KG1 (cell line): ENCODE measurements around the gene BCL2.

Experiments used
- DNase-seq: peaks from one replicate; lab custom pipeline; 2025; lab: John Stamatoyannopoulos, UW

The BCL2 gene

DNA sequence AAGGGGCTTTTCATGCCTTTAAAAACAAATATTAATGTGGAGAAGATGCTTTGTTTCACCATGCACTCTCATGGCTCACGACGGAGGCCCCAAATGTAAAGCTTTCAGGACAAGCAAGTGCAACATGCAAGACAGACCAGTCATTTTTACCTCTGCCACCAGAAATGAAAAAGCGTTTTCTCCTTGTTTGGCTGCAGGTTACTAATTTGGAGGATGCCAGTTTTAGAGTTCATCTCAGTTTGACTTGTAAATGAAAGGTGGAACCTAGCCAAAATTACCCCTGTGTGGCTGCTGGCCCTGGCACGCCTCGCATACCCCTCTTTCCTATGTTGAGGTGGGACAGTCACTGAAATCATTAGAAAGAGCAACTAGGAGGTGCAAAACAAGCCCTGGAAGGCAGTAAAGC lies 138.6 kb downstream of the BCL2 start:
- no peak for DNase-seq

DNA sequence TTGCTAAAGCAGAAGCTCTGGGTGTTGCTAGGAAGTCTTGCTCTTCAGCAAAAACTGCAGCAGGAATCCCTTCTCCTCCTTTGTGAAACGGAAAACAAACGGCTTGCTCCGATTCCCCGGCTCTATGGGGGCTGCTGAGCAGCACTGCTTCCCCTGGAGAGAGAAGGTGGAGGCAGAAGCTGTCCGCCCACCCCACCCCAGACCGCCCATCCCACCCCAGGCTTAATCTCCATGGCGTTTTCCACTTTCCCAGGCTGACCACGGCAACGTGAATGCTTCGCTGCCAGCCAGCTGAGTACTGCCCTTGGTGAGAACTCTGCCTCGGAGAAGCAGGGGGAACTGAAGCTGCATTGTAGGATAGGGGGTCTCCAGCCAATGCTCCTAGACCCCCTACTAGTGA lies 139.2 kb downstream of the BCL2 start:
- no peak for DNase-seq

DNA sequence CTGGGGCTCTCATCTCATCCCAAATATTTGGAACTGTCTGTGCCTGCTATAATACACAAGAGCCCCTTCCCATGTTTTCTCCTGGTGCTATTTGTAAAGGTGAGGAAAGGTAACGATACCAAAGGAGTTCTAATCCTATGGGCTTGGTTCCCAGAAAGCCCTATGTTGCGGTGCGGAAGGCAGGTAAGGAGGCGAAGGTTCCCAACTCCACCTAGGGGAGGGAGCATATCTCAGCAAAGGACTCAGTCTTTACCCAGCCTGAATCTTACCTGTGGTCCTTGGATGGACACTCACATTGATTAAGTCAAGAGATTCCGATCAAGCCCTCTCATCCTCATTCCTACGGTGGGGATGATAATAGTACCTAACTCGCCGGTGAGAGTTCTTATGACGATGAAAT lies 140.1 kb downstream of the BCL2 start:
- no peak for DNase-seq

DNA sequence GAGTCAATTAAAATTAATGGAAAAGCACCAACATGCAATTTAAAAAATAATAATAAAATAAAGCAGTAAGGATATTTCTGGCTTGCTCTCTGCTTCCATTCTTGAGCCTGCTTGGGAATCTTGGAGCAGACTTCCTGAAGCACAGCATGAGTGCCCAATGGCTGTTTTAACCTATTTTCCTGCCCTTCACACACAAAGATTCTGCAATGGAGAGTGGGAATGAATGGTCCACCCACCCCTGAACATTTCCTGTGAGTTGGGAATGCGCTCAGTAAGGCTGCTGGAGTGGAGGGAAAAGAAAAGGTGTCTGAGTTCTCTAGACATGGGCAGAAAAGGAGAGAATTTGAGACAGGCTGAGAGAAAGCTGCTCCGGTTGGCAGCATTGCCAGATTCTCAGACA lies 140.6 kb downstream of the BCL2 start:
- DNase-seq: no peak

DNA sequence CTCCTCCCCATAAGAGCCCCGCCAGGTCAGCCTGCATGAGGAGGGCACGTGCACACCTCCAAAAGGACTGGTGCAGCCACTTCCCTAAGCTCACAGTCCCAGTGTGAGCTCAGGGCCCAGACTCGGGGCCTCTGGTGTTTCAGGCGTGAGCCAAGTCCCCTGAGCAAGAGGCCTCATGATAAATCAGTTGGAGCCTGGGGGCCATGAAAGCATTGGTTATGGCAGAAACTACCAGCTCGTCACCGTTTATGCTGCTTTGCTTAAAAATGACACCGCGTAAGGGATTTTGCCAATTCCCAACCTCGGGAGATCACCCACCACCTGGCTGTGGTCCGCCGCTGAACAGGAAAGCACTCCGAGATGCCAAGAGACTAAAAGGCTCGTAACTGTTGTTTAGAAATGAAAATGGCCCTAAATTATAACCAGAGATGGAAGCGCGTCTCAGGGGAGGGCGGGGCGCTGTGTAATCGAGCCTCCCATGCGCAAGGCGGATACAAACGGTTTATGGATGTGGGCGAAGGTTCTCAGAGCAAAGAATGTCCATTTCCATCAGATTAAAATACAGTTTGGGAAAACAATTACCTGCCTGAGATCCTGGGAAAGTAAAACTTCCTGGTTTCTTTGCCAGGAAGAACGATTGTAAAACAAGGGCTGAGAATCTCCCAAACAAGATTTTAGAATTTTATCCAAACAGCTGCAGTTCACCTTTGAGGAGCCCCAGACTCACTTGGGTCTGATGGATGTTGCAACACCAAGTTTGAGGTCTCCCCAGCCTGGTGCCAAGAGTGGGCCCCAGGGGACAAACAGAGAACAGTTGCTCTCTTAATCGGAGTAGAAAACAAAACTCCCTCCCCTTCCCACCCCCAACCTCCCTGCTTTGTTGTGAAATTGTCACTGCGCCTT lies 141.4 kb downstream of the BCL2 start:
- no peak for DNase-seq

DNA sequence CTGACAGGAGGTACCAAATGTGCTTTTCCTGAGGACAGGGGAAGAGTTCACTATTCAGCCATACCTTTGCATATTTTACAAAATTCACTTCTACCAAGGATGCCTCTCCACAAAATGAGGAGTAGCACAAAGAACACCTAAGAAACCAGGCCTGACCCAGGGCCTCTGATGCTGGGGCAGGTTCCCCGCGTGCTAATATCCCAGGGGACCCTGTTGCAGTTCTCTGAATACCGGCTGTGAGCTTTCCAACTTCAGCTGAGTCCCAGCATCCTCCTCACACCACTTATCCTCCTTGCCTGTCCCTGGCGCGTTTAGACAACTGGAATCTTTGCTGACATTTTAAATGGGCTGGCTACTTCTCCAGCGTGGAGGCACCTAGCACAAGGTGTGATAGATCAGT lies 142.3 kb downstream of the BCL2 start:
- DNase-seq: no peak

DNA sequence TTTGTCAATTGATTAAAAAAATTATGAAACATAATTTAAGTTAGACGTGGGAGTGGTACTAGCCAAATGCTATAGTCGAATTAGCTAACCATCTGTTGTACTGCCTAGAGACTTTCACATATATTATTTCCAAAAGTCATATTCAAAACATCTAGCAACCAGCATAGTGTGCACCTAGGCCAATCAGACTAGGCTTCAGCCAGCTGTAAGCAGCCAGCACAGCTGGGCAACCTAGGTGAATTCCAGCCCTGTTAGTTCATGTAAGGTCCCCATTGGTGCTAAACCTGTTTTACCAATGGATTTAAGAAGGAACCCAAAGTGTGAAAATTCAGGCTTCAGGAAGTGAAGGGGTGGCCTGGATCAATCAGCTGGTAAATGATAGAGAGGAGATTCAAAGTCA lies 144.3 kb downstream of the BCL2 start:
- DNase-seq: no peak

DNA sequence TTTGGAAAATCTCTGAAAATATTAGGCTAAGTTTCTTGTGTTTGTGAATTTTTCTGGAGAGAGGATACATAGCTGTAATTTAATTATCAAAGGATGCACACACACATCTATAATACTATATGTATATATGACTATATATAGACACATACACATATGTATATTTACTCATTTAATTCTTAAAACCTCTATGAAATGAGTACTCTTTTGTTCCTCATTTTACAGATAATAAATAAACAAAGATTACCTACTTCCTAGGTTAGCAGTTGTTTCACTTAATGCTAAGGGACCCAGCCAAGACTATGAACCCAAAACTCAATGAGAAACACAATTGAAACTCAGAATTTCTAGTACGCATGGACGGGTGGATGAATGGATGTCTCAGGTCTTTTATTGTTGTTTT lies 145.6 kb downstream of the BCL2 start:
- no peak for DNase-seq

DNA sequence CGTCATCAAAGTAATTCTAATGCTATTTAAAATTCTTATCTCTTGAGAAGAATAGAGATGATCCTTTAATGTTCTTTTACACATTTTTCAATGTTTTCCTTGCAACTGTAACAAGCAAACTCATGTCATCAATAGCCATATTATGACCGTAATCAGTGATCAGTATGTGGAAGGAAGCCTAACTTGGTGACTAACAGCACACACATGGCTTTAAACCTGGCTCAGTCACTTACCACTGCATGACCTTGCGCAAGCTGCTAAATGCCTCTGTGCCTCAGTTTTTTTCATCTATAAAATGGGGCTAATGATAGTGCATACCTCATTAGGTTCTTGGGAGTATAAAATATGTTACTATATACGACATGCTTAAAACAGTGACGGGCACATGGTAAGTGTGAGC lies 149.7 kb downstream of the BCL2 start:
- DNase-seq: no peak

DNA sequence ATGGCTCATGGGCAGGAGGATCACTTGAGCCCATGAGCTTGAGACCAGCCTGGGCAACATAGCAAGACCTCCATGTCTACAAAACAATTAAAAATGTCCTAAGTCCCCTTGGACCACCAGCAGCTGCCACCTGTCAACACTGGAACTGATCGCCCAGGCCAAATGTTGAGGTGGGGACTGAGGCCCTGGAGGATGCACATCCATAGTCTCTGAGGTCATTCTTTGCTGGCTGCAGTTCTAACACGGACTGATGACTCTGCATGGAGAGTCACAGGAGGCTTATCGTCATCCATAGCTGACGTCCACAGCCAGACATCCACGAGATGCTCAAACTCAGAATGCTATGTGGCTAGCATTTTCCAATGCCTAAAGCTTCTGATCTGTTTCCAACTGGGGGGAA lies 151.3 kb downstream of the BCL2 start:
- no peak for DNase-seq

DNA sequence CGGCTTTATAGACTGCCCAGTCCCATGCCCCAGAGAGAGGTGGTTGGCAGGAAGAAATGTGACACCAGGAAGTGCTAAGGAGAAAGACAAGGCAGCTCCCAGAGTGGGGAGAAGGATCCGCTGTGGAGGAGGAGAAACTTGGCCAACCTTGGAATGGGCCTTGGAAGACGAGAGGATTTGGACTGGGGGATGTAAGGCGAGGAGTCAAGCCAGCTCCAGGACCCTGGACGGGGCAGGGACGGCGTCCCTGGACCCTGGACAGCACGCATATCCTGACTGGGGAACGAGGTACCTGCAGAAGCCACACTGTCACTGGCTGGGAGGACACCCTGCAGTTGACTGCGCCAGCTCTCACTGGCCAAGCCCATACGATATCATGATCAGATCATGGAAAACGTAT lies 153.4 kb downstream of the BCL2 start:
- DNase-seq: no peak

DNA sequence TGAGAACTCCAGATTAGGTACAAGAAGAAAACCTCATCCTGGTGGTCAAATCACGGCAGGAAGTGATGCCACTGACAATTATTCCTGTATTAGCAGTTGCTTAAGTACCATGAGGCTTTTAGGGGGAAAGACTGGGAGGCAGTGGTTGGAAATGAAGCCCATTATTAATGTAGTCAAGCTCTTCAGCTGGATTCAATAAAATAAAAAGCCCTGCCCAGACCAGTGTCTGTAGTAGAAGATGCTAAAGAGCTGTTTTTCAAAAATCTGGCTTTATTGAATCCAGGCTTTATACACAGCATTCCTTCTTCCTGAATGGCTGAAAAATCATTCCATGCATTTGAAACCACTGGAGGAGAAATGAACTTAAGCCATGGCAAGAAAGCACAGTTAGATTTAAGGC lies 155.2 kb downstream of the BCL2 start:
- no peak for DNase-seq

DNA sequence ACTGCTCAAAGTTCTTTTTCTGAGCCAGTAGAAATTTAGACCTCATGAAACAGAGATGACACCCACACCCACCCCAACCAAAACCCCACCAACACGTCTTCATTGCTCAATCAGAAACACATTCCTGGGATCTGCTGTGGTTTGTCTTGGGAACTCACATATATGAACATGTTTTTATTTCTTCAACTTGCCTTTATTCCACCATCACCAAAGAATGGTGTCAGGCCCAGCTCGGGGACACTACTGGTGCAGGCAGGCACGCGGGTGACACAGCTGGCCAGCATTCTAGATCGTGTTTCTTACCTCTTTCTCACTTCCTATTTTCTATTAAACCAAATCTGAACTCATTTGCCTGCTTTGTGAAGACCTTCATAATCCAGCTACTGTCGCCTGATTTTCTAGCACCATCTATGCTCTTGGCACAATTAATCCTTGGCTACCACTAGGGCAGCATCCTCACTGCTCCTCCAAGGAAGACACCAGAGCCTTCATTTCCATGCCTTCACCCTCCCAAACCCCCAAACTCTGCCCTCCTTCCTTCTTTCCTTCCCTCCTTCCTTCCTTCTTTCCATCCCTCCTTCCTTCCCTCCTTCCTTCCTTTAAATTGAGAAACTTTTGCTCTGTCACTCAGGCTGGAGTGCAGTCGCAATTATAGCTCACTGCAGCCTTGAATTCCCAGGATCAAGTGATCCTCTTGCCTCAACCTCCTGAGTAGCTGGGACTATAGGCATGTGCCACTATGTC lies 157.1 kb downstream of the BCL2 start:
- no peak for DNase-seq

DNA sequence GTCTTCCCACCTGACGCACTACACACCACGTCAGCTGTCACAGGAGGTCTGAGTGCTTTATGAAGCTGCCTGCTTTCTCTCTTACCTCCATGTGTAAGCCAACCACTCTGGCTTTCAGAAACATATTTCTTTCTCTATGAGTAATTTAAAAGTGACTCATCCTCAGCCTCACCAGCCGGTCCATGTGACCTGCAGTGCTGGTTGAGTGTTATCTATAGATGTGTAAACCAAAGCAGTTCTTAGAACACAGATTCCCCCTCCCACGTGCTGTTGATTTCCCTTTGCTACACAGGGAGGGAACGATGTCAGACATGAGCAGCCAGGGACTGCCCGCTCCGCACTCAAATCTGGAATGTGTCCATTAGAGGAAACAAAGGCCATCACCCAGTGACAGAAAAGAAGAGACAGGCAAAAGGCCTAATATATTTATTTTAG lies 157.8 kb downstream of the BCL2 start:
- no peak for DNase-seq

DNA sequence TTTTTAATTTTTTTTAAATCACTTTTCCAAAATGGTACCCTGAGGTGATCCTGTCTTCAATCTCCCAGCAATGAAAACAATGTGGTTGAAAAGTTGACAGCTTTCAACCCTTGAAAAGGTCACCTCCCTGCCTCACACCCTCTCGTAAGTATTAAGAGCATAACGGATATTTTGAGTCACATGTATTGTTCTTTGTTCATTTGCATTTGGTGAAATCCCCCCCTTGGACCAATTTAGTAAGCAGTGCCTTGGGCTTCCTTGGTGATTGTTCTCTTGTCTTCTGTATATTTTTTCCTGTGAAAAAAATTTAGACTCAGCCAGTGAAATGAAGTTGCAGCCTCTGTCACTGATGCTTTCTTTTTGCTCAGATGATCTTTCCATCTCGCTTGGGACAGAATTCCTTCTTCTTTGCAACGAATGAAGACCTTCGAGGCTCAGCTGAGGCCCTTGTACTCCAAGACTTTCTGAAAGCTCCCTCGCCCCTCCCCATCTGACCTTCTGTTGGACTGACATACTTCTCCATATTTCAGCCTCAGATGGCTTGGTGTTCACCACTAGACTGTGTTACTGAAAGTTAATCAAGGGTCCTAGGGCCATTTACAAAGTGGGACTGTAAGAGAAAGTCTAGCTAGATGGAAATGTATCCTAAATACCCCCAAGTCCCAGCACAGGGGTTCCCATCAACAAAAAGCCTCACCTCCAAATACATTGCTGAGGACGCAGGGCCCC lies 158.4 kb downstream of the BCL2 start:
- DNase-seq: no peak

DNA sequence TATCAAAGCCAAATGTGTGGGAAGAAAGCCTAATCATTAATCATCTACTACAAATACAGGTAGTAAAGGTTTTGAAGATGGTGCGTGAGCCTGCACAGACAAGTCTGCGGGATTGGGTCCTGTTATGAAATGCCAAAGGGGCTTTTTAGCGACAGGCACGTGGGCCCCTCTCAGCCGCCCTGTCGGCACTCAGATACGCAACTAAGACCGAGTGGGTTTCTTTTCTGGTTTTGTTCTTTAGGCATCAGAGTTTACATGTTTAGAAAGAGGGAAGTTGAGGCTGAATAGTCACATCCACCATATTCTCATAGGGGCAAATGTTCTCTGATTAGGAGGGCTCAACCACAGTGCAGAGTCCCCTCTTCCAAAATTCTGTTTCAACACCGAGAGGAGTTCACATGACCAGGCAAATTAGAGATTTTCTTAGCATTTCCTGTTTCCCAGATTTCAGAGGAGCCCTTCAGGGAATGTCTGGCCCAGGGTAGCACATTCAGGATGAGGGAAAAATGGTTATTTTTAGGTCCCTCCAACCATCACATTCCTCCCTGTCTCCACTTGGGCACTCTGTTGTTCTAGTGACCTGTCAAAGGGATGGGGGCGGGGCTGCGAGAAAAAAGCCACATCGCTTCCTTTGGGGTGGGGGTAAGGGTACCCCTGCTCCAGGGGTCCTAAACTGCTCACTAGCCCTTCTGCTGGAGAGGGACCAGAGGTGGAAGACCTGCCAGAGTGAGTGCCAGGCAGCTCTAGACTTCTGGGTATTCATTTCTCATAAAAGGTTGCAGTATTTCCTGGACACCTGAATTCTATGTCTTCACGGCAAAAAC lies 159.2 kb downstream of the BCL2 start:
- DNase-seq: no peak

DNA sequence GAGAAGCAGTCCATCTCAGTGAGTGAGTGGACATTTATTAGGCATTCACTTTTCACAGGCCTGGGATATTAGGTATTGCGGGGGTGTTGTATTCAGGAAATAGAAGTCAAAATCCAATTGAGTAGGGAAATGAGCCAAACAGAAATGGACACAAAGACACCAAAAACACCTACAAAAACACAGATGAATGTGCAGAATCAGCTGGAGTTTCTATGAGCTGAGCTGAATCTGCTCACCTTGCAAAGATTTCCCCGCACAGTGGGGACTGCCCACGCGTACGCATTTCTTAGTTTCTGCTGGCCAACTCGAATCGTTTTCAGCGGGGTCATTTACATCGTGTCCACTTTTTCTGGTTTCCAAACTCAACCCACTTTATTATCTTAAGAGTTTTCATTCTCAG lies 160.0 kb downstream of the BCL2 start:
- DNase-seq: no peak

DNA sequence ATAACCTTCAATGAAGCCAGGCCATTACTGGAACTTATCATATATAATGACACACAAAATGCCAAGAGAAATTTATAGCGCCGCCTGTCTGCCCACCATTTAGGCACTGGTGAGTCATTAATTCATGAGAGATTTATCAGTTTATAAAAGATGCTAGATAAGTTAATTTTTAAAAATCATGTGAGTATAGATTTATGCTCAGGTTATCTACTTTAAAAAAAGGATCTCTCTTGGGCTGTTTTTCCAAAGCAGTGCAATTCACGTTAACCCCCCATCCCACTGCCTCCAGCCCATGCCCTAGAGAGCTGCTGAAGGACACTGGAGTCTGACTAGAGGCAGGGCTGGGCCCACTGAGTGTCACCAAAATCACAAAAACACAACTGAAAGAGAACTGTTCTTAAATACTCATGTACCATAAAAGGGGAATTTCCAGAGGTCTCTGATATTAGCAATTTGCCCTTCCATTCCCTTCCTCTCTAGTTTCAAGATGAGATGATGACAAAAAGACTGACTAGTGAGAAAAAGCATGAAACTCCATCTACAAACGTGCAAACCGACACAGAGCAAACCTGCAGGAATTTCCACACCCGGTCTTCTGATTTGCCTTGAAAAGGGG lies 160.8 kb downstream of the BCL2 start:
- no peak for DNase-seq

DNA sequence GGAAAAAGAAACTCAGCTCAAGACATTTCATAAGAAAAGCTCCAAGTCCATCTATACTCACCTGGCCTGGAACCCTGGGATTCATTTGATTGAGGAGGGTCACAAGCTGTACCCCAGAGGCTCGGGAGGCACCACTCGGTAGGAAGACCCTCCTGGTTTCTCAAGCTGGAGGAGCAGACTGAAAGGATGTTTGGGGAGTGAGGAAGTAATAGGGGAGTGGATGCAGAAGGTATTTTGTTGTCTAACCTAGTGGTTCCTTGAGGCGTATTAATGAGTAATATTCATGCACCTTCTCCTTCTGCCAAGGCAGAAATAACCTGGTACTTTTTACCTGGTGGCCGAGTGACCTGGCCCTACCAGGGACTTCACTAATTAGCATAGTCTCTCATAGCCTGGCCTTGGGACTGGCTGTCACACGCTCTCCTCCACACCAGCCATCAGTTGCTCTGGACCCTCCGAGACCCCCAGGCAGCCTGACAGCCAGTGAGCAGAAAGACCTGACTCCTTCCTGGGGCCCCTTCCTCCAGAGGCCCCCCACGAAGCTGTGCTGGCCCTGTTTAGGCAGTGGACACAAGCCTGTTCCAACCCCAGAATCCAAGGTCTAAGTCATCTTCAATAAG lies 161.4 kb downstream of the BCL2 start:
- no peak for DNase-seq

DNA sequence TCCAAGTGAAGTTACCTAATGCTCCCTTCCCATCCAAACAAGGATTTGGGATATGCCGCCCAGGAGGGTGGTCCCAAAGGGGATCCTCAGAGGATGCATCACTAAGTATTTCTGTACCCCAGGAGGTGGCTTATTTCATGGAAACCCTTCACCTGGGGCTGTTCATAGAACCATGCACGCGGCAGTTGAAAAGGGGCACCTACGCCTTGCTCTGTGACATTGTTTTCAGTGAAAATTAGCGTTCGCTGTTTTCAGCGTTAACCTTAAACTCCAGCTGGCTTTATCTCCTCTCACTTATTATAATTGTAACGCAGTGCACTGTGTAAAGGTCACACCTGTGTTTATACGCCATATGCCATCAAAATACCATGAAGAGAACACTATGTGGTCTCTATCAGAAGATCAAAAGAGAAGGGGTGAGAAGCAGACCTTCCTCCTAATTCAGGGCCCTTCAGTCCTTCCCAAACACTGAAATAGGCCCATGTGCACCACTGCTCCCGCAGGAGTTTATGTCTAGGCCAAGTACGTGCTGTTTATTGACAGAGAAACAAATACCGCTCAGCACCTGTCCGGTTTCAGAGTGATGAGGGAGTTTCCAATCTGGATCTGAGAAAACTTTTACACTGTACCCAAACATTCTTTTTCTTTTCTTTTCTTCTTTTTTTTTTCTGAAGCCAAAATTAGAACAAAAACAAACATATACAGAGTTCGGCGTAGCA lies 162.1 kb downstream of the BCL2 start:
- no peak for DNase-seq
